AML-193 (cell line): Measurements from ENCODE around the gene MOB3B.

Experiments used
- DNase-seq, 2 experiments: peaks; one replicate each; lab custom pipeline; 2025; lab: John Stamatoyannopoulos, UW

The MOB3B gene

GRCh38 chr9:27529316-27530278 lies at the start of gene MOB3B:
MOB3B (minus strand) TSS chr9:27529814; CDS start chr9:27455550, 74,264 bp downstream.
- DNase-seq: peak in 1 of 2 experiments; percentile 34

- DNase-seq: peak; percentile 96
Observed at GRCh38 chr9:27573634-27574590, 44.3 kb upstream of the MOB3B start.

- DNase-seq: peak; percentile 76 to 78
Observed at GRCh38 chr9:27572918-27573633, 43.5 kb upstream of the MOB3B start, which contains the start of gene C9orf72. C9orf72 (minus strand) TSS chr9:27573481; CDS start chr9:27567120, 6,361 bp downstream.

GRCh38 chr9:27572566-27572917 lies 42.9 kb upstream of the MOB3B start:
- DNase-seq: peak; percentile 76 to 78

GRCh38 chr9:27572061-27572460 lies 42.4 kb upstream of the MOB3B start:
- no peak for DNase-seq

- DNase-seq: no peak
Observed at GRCh38 chr9:27571011-27571410, 41.4 kb upstream of the MOB3B start.

- no peak for DNase-seq
Observed at GRCh38 chr9:27569406-27569805, 39.8 kb upstream of the MOB3B start.

- no peak for DNase-seq
Observed at GRCh38 chr9:27566118-27566517, 36.5 kb upstream of the MOB3B start.

- DNase-seq: peak; percentile 18 to 27
Observed at GRCh38 chr9:27565696-27566095, 36.1 kb upstream of the MOB3B start.

GRCh38 chr9:27564670-27565069 lies 35.1 kb upstream of the MOB3B start:
- DNase-seq: no peak

- no peak for DNase-seq
Observed at GRCh38 chr9:27563738-27564430, 34.3 kb upstream of the MOB3B start.

GRCh38 chr9:27561685-27562084 lies 32.1 kb upstream of the MOB3B start:
- DNase-seq: no peak

GRCh38 chr9:27560457-27560856 lies 30.8 kb upstream of the MOB3B start:
- no peak for DNase-seq

- no peak for DNase-seq
Observed at GRCh38 chr9:27558307-27558706, 28.7 kb upstream of the MOB3B start.

- DNase-seq: no peak
Observed at GRCh38 chr9:27556470-27556869, 26.9 kb upstream of the MOB3B start.

- DNase-seq: no peak
Observed at GRCh38 chr9:27554712-27555111, 25.1 kb upstream of the MOB3B start.

GRCh38 chr9:27549196-27549755 lies 19.7 kb upstream of the MOB3B start:
- DNase-seq: no peak

GRCh38 chr9:27548055-27548741 lies 18.6 kb upstream of the MOB3B start:
- DNase-seq: peak; percentile 19 to 22

- no peak for DNase-seq
Observed at GRCh38 chr9:27545471-27545870, 15.9 kb upstream of the MOB3B start.

GRCh38 chr9:27542508-27542907 lies 12.9 kb upstream of the MOB3B start:
- DNase-seq: no peak
